Skeletal muscle tissue (tissue), 4 donors: ENCODE measurements around the gene JPH3. TPM values are rescaled to one million over a fixed set of nuclear protein-coding genes. Genes with fewer than 3 reads are reported as not detected.

Source experiments
- H3K27ac ChIP-seq: one replicate; pipeline ENCODE4 v1.7.0; 2013; ENCODE audit warnings: mild to moderate bottlenecking, low read depth, low read length, inconsistent platforms
- H3K27me3 ChIP-seq, 3 donors: one replicate each; pipeline ENCODE4 v1.7.0; 2013; ENCODE audit warnings: low read length in 3 of 3; ENCODE audit not compliant: control insufficient read depth in 3 of 3, insufficient read depth in 3 of 3
- H3K36me3 ChIP-seq, 3 donors: one replicate each; pipeline ENCODE4 v1.7.0; 2013; ENCODE audit warnings: low read length in 3 of 3; ENCODE audit not compliant: control insufficient read depth in 3 of 3, insufficient read depth in 3 of 3
- H3K4me1 ChIP-seq, 3 donors: one replicate each; pipeline ENCODE4 v1.7.0; 2013; ENCODE audit warnings: low read length in 3 of 3, mild to moderate bottlenecking in 3 of 3; ENCODE audit not compliant: control insufficient read depth in 3 of 3, insufficient read depth in 3 of 3
- H3K4me3 ChIP-seq, 3 donors: one replicate each; pipeline ENCODE4 v1.7.0; 2013; ENCODE audit warnings: low read length in 3 of 3
- H3K9ac ChIP-seq, 3 donors: one replicate each; pipeline ENCODE4 v1.7.0; 2013; ENCODE audit warnings: low read length in 3 of 3, mild to moderate bottlenecking in 3 of 3, moderate library complexity in 2 of 3, low read depth in 1 of 3
- H3K9me3 ChIP-seq, 3 donors: one replicate each; pipeline ENCODE4 v1.7.0; 2013; ENCODE audit warnings: low read length in 3 of 3; ENCODE audit not compliant: control insufficient read depth in 3 of 3
- total RNA-seq: library from RNA; depleted of rRNA; stranded (reverse); fragments of >200 nt; gene quantifications from one replicate; pipeline ENCODE4 v1.2.3, GENCODE V29; 2014
- donor health status: Osteomylitis.

JPH3 gene
- total RNA-seq, 1 donor from 2014 or later: not detected

DNA sequence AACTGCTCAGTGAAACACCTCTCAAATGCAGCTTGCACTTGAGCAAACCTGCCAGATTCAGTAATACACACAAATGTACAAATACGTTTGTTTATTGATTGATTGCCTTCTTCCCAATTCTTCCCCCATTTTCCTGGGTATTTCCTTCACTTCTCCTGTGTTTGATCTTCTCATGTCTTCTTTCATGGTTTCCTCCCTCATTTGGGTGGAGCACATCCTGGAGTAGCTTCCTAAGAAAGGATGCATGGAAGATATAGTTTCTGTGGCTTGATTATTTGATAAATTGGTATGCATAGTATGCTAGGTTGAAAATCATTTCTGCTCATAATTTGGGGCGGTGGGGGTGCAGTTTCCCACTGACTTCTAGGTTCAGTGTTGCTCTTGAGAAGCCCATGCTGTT, 28.8 kb downstream of the JPH3 start:
- peaks cover 38 to 56% (median 55%) of the 10 kb centered on the region in 3 donors for H3K27me3 ChIP-seq
- H3K27ac ChIP-seq: no peak overlapping the region
- peaks cover 0 to 6% (median 0%) of the 10 kb centered on the region in 3 donors for H3K9me3 ChIP-seq
- H3K4me1 ChIP-seq: peaks cover 5 to 9% (median 6%) of the 10 kb centered on the region in 3 donors
- no peak overlapping the region for H3K4me3 ChIP-seq
- H3K9ac ChIP-seq: no peak overlapping the region
- H3K36me3 ChIP-seq: no peaks in the 10 kb centered on the region

DNA sequence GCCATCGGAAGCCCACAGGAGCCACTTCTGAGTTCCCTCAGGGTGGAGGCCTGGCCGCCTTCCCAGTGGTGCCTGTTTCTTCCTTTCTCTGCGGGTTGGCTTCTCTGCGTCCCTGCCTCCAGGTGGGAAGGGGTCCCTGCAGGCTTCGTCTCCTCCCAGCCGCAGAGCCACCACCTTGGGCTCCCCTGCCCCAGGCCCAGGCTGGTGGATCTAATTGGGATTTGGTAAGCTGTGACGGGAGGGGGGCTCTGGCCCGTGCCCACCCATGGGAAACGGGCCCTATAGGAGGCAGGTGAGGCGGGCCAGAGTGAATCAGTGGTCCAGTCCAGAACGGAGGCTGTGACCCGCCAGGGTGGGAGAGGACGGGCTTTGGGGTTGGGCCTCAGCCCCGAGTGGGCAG, 32.1 kb downstream of the JPH3 start:
- Histone ChIP-seq H3K9me3 (peaks cover 0 to 6% (median 0%) of the 10 kb centered on the region in 3 donors), H3K27me3 (peaks cover 15 to 47% (median 38%) of the 10 kb centered on the region in 3 donors), H3K4me1 (peaks cover 8 to 16% (median 9%) of the 10 kb centered on the region in 3 donors), H3K9ac (no peak overlapping the region), H3K4me3 (no peak overlapping the region), H3K27ac (no peak overlapping the region), H3K36me3 (no peaks in the 10 kb centered on the region)

DNA sequence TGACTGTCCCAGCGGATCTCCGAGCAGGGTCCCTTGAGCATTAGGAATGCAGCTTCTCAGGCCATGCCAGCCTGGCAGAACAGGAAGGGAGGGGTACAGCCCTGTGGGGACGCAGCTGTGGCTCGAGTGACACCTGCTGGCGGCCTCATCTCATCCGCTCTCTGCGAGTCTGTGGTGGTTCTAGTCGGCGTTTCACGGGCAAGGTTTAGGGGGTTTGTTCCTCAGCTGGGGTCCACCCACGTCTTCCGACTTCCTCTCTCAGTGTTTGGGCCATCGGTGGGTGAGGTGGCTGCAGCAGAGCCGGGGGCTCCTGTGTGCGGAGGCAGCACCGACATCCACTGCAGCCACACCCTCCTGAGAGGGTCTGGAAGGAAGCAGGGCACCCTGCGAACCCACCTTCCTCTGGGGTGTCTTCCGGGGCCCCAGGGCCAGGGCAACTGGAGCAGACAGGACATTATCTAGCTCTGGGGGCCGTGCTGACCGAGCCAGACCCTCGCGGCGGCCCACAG, 33.3 kb downstream of the JPH3 start:
- peaks cover 0 to 6% (median 0%) of the 10 kb centered on the region in 3 donors for H3K9me3 ChIP-seq
- peaks cover 8 to 16% (median 9%) of the 10 kb centered on the region in 3 donors for H3K4me1 ChIP-seq
- no peak overlapping the region for H3K9ac ChIP-seq
- H3K4me3 ChIP-seq: peak overlapping the region in 1 of 3 donors; percentile 32
- H3K27me3 ChIP-seq: peaks cover 22 to 39% (median 39%) of the 10 kb centered on the region in 3 donors
- H3K36me3 ChIP-seq: no peaks in the 10 kb centered on the region
- H3K27ac ChIP-seq: no peak overlapping the region

DNA sequence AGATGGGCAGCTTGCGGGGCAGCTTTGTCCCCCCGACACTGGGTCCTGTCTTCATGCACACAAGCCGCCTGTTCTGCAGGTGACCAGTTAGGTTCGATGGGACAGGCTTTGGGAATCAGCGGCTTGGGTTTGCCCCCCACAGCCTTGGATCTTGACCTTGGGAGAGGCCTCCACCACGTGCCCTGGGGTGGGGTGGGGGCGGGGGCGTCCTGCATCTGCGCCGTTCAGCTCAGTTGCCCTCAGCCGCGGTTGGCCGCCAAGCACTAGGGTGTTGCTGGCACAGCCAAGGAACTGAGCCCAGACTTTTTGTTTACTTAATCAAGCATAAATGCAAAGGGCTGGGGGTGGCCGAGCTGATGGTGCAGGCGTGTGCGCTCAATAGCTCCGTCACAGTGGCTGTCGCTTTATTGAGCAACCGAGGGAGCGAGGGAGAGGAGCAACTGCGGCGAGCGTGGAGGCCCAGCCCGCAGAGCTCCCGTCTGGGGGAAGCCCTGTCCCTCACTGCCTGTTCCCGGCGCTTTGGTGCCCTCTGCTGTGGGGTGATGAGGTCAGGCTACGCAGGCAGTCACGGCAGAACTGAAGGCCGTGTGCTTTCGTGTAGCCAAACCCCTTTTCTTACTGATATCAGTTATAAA, 33.9 kb downstream of the JPH3 start:
- Histone ChIP-seq H3K9ac (no peak overlapping the region), H3K4me1 (peaks cover 8 to 16% (median 9%) of the 10 kb centered on the region in 3 donors), H3K4me3 (peak overlapping the region in 1 of 3 donors; percentile 32), H3K9me3 (peaks cover 0 to 4% (median 0%) of the 10 kb centered on the region in 3 donors), H3K27me3 (peaks cover 27 to 45% (median 44%) of the 10 kb centered on the region in 3 donors), H3K27ac (no peak overlapping the region), H3K36me3 (no peaks in the 10 kb centered on the region)

DNA sequence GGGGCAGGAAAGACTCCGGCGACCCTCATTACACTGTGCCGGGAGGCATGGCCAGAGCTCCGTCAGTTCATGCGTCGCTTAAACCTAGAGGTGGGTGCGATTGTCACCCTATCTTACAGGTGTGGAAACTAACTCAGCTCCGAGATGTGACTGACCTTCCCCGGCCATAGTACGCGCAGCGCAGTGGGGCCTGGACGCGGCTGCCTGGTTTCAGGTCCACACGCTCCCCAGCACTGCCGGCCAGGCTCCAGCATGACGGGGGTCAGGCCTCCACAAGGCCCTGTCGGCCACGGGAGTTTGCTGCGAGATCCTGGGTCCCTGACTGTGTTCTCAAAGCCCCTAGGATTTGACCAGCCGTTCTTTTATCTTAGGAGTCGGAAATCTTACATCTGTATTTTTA, 34.4 kb downstream of the JPH3 start:
- H3K36me3 ChIP-seq: no peaks in the 10 kb centered on the region
- no peak overlapping the region for H3K4me3 ChIP-seq
- peaks cover 27 to 49% (median 48%) of the 10 kb centered on the region in 3 donors for H3K27me3 ChIP-seq
- H3K27ac ChIP-seq: no peak overlapping the region
- H3K4me1 ChIP-seq: peaks cover 8 to 16% (median 9%) of the 10 kb centered on the region in 3 donors
- no peaks in the 10 kb centered on the region for H3K9me3 ChIP-seq
- H3K9ac ChIP-seq: no peak overlapping the region

DNA sequence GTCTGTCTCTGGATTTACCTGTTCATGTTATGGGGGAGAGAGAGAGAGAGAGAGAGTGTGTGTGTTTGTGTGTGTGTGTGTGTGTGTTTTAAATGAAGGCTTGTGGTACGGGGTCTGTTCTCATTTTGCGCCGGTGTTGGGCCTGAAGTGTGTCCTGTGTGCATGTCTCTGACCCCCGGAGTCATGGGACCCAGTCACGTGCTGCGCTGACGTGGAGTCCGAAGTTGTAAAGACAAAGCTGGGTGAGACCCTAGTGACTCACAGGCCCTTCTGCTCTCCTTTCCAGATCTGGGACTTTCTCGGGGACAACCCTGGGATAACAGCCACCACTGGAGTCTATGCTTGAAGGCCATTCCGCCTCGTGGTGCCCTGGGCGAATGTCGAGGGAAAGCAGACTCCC, 35.0 kb downstream of the JPH3 start:
- no peaks in the 10 kb centered on the region for H3K9me3 ChIP-seq
- no peaks in the 10 kb centered on the region for H3K36me3 ChIP-seq
- H3K4me3 ChIP-seq: no peak overlapping the region
- peaks cover 8 to 16% (median 9%) of the 10 kb centered on the region in 3 donors for H3K4me1 ChIP-seq
- no peak overlapping the region for H3K27ac ChIP-seq
- H3K9ac ChIP-seq: no peak overlapping the region
- peaks cover 23 to 43% (median 43%) of the 10 kb centered on the region in 3 donors for H3K27me3 ChIP-seq

DNA sequence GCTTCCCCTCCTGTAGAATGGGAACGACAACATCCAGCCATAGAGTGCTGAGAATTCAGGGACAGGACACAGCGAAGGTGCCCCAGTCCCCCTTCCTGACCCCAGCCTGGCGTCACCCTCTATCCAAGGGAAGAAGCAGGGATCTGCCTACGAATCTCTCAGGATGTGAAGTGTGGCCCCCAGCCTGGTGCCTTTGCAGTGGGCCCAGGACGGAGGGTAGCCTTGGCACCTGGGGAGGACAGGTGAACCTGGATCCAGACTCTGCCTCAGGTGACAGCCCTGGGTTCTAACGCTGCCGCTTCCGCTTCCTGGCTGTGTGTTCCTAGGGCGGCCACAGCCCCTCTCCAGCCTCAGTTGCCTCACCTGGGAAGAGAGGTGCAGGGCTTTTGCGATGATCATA, 36.4 kb downstream of the JPH3 start:
- peaks cover 8 to 16% (median 9%) of the 10 kb centered on the region in 3 donors for H3K4me1 ChIP-seq
- H3K27me3 ChIP-seq: peaks cover 21 to 53% (median 47%) of the 10 kb centered on the region in 3 donors
- no peak overlapping the region for H3K4me3 ChIP-seq
- H3K9ac ChIP-seq: no peak overlapping the region
- no peaks in the 10 kb centered on the region for H3K36me3 ChIP-seq
- no peaks in the 10 kb centered on the region for H3K9me3 ChIP-seq
- H3K27ac ChIP-seq: no peak overlapping the region

DNA sequence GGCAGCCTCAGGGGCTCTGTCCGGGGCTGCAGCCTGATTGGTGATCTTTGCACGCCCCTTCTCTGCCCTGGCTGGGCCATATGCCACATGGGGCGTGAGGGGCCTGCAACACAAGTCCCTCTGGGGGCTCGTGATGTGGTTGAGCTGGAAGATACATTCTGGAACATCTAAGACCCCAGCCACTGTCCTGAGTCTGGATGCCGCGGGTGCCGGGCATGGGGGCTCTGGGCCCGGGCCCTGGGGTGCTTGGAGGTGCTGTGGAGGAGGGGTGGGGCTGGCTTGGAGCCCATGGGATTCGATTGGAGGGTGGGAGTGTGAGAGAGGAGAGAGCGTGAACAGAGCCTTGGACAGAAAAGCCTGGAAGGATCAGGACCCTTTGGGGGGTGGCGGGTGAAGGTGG, 39.4 kb downstream of the JPH3 start:
- Histone ChIP-seq H3K27me3 (peaks cover 12 to 41% (median 31%) of the 10 kb centered on the region in 3 donors), H3K4me1 (peaks cover 0 to under 1% (median 0%) of the 10 kb centered on the region in 3 donors), H3K36me3 (no peaks in the 10 kb centered on the region), H3K9ac (no peak overlapping the region), H3K4me3 (no peak overlapping the region), H3K9me3 (no peaks in the 10 kb centered on the region), H3K27ac (no peak overlapping the region)

DNA sequence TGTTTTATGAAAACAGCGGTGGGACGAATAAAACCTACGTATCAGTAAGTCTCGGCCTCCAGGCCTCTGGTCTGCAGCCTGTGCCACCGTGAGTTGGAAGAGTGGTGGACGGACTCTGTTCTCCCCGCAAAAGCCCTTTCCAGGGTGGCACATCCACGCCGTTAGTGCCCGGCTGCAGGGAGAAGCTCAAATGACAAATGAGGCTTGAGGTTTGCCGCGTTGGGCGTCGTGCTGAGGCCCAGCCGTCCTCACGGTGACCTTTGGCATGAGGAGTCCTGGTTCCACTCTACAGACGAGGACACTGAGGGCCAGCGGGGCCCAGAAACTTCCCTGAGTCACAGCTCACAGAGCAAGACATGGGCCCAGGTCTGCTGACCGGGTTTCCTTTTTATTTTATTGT, 40.2 kb downstream of the JPH3 start:
- Histone ChIP-seq H3K27me3 (peaks cover 15 to 47% (median 36%) of the 10 kb centered on the region in 3 donors), H3K27ac (no peak overlapping the region), H3K4me3 (no peak overlapping the region), H3K9me3 (no peaks in the 10 kb centered on the region), H3K36me3 (no peaks in the 10 kb centered on the region), H3K4me1 (no peaks in the 10 kb centered on the region), H3K9ac (no peak overlapping the region)

DNA sequence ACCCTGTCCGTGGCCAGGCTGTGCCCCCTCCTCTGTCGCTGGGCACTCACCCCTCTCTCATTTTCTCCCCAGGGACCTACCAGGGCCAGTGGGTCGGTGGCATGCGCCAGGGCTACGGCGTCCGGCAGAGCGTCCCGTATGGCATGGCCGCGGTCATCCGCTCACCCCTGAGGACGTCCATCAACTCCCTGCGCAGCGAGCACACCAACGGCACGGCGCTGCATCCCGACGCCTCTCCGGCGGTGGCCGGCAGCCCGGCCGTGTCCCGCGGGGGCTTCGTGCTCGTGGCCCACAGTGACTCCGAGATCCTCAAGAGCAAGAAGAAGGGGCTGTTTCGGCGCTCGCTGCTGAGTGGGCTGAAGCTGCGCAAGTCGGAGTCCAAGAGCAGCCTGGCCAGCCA, 41.9 kb downstream of the JPH3 start:
- Histone ChIP-seq H3K27ac (no peak overlapping the region), H3K9ac (no peak overlapping the region), H3K36me3 (no peaks in the 10 kb centered on the region), H3K4me3 (no peak overlapping the region), H3K9me3 (no peaks in the 10 kb centered on the region), H3K27me3 (peaks cover 26 to 55% (median 45%) of the 10 kb centered on the region in 3 donors), H3K4me1 (no peaks in the 10 kb centered on the region)
